ENCODE measurements around the gene FHAD1.

Gene FHAD1

GRCh38 chr1:15283526-15283925 lies 36.5 kb downstream of the FHAD1 start:
- Histone ChIP-seq H3K9ac (ENCODE audit: low read depth, low read length, poor library complexity) (no peak overlapping the region), H3K27me3 (ENCODE audit: control insufficient read depth in 3 of 3, insufficient read depth in 3 of 3, low read depth in 1 of 3, low read length in 3 of 3) (peaks cover 0 to 6% (median 0%) of the 10 kb centered on the region in 3 experiments), H2BK120ac (ENCODE audit: low read depth, low read length) (no peak overlapping the region), H4K8ac (ENCODE audit: low read depth, low read length) (no peak overlapping the region), H3K36me3 (replicated peaks in 1 of 2; ENCODE audit: control insufficient read depth in 2 of 2, insufficient read depth in 2 of 2, low read length in 2 of 2) (no peaks in the 10 kb centered on the region), H3K4me1 (ENCODE audit: control insufficient read depth in 2 of 2, insufficient read depth in 1 of 2, low read depth in 1 of 2, low read length in 2 of 2) (no peaks in the 10 kb centered on the region), H3K9me3 (replicated peaks in 1 of 2; ENCODE audit: control insufficient read depth in 2 of 2, insufficient read depth in 1 of 2, low read depth in 1 of 2, low read length in 2 of 2) (no peaks in the 10 kb centered on the region), H3K27ac (replicated peaks; ENCODE audit: low read length) (no peak overlapping the region), H2BK5ac (ENCODE audit: low read length) (no peak overlapping the region), H2BK12ac (ENCODE audit: low read length) (no peak overlapping the region), H3K23ac (ENCODE audit: low read depth, low read length, poor library complexity) (no peak overlapping the region), H3K79me1 (ENCODE audit: low read depth, low read length) (no peaks in the 10 kb centered on the region), H3K18ac (ENCODE audit: low read length) (no peak overlapping the region), H3K4ac (ENCODE audit: low read length) (no peak overlapping the region), H3K4me2 (ENCODE audit: insufficient read depth, low read length, poor library complexity, severe bottlenecking) (no peak overlapping the region), H2AK5ac (ENCODE audit: low read depth, low read length) (no peak overlapping the region), H2BK15ac (ENCODE audit: low read length) (no peak overlapping the region), H3K4me3 (ENCODE audit: low read length in 2 of 2) (no peak overlapping the region), H3K14ac (ENCODE audit: low read length) (no peak overlapping the region), H4K91ac (ENCODE audit: low read depth, low read length, poor library complexity) (no peak overlapping the region), H2AFZ (ENCODE audit: low read length) (no peak overlapping the region)
- no peak for DNase-seq (ENCODE audit: low spot score)
- WGBS, 2 donors (ENCODE audit: extremely low coverage in 2 of 2, insufficient read length in 2 of 2, insufficient replicate concordance in 1 of 2), result no CpG with 5 or more reads among the region's 2 CpGs

- no peak overlapping the region for H3K9ac ChIP-seq (ENCODE audit: low read depth, low read length, poor library complexity)
- H3K36me3 ChIP-seq (replicated peaks in 1 of 2; ENCODE audit: control insufficient read depth in 2 of 2, insufficient read depth in 2 of 2, low read length in 2 of 2), result no peaks in the 10 kb centered on the region
- H3K4me3 ChIP-seq (ENCODE audit: low read length in 2 of 2), result no peak overlapping the region
- H4K8ac ChIP-seq (ENCODE audit: low read depth, low read length), result no peak overlapping the region
- no peak overlapping the region for H3K27ac ChIP-seq (replicated peaks; ENCODE audit: low read length)
- H3K23ac ChIP-seq (ENCODE audit: low read depth, low read length, poor library complexity), result no peak overlapping the region
- H3K14ac ChIP-seq (ENCODE audit: low read length), result no peak overlapping the region
- DNase-seq (ENCODE audit: low spot score), result no peak
- H3K18ac ChIP-seq (ENCODE audit: low read length), result no peak overlapping the region
- H3K4ac ChIP-seq (ENCODE audit: low read length), result no peak overlapping the region
- no peak overlapping the region for H2AFZ ChIP-seq (ENCODE audit: low read length)
- H2BK120ac ChIP-seq (ENCODE audit: low read depth, low read length), result no peak overlapping the region
- H4K91ac ChIP-seq (ENCODE audit: low read depth, low read length, poor library complexity), result no peak overlapping the region
- H3K4me1 ChIP-seq (ENCODE audit: control insufficient read depth in 2 of 2, insufficient read depth in 1 of 2, low read depth in 1 of 2, low read length in 2 of 2), result no peaks in the 10 kb centered on the region
- H2BK12ac ChIP-seq (ENCODE audit: low read length), result no peak overlapping the region
- H2BK5ac ChIP-seq (ENCODE audit: low read length), result no peak overlapping the region
- no peaks in the 10 kb centered on the region for H3K27me3 ChIP-seq (ENCODE audit: control insufficient read depth in 3 of 3, insufficient read depth in 3 of 3, low read depth in 1 of 3, low read length in 3 of 3)
- H3K9me3 ChIP-seq (replicated peaks in 1 of 2; ENCODE audit: control insufficient read depth in 2 of 2, insufficient read depth in 1 of 2, low read depth in 1 of 2, low read length in 2 of 2), result no peaks in the 10 kb centered on the region
- H3K79me1 ChIP-seq (ENCODE audit: low read depth, low read length), result no peaks in the 10 kb centered on the region
- H2AK5ac ChIP-seq (ENCODE audit: low read depth, low read length), result no peak overlapping the region
- no CpG with 5 or more reads among the region's 4 CpGs for WGBS, 2 donors (ENCODE audit: extremely low coverage in 2 of 2, insufficient read length in 2 of 2, insufficient replicate concordance in 1 of 2)
- H2BK15ac ChIP-seq (ENCODE audit: low read length), result no peak overlapping the region
- H3K4me2 ChIP-seq (ENCODE audit: insufficient read depth, low read length, poor library complexity, severe bottlenecking), result no peak overlapping the region
These were observed 39.4 kb downstream of the FHAD1 start for GRCh38 chr1:15286452-15286851.

GRCh38 chr1:15287035-15287979 lies 40.3 kb downstream of the FHAD1 start:
- Histone ChIP-seq H3K23ac (ENCODE audit: low read depth, low read length, poor library complexity) (no peak overlapping the region), H2BK5ac (ENCODE audit: low read length) (no peak overlapping the region), H3K4me1 (ENCODE audit: control insufficient read depth in 2 of 2, insufficient read depth in 1 of 2, low read depth in 1 of 2, low read length in 2 of 2) (no peaks in the 10 kb centered on the region), H4K8ac (ENCODE audit: low read depth, low read length) (no peak overlapping the region), H3K79me1 (ENCODE audit: low read depth, low read length) (no peaks in the 10 kb centered on the region), H3K18ac (ENCODE audit: low read length) (no peak overlapping the region), H3K14ac (ENCODE audit: low read length) (no peak overlapping the region), H2AK5ac (ENCODE audit: low read depth, low read length) (no peak overlapping the region), H2BK120ac (ENCODE audit: low read depth, low read length) (no peak overlapping the region), H3K9ac (ENCODE audit: low read depth, low read length, poor library complexity) (no peak overlapping the region), H2AFZ (ENCODE audit: low read length) (no peak overlapping the region), H3K4me2 (ENCODE audit: insufficient read depth, low read length, poor library complexity, severe bottlenecking) (no peak overlapping the region), H2BK12ac (ENCODE audit: low read length) (no peak overlapping the region), H3K27ac (replicated peaks; ENCODE audit: low read length) (no peak overlapping the region), H3K9me3 (replicated peaks in 1 of 2; ENCODE audit: control insufficient read depth in 2 of 2, insufficient read depth in 1 of 2, low read depth in 1 of 2, low read length in 2 of 2) (no peaks in the 10 kb centered on the region), H3K4me3 (ENCODE audit: low read length in 2 of 2) (no peak overlapping the region), H3K27me3 (ENCODE audit: control insufficient read depth in 3 of 3, insufficient read depth in 3 of 3, low read depth in 1 of 3, low read length in 3 of 3) (no peaks in the 10 kb centered on the region), H4K91ac (ENCODE audit: low read depth, low read length, poor library complexity) (no peak overlapping the region), H2BK15ac (ENCODE audit: low read length) (no peak overlapping the region), H3K4ac (ENCODE audit: low read length) (no peak overlapping the region), H3K36me3 (replicated peaks in 1 of 2; ENCODE audit: control insufficient read depth in 2 of 2, insufficient read depth in 2 of 2, low read length in 2 of 2) (no peaks in the 10 kb centered on the region)
- no CpG with 5 or more reads among the region's 9 CpGs for WGBS, 2 donors (ENCODE audit: extremely low coverage in 2 of 2, insufficient read length in 2 of 2, insufficient replicate concordance in 1 of 2)
- DNase-seq (ENCODE audit: low spot score), result no peak

- no peaks in the 10 kb centered on the region for H3K79me1 ChIP-seq (ENCODE audit: low read depth, low read length)
- DNase-seq (ENCODE audit: low spot score), result no peak
- H3K27ac ChIP-seq (replicated peaks; ENCODE audit: low read length), result no peak overlapping the region
- no peak overlapping the region for H2AFZ ChIP-seq (ENCODE audit: low read length)
- H3K14ac ChIP-seq (ENCODE audit: low read length), result no peak overlapping the region
- H3K36me3 ChIP-seq (replicated peaks in 1 of 2; ENCODE audit: control insufficient read depth in 2 of 2, insufficient read depth in 2 of 2, low read length in 2 of 2), result no peaks in the 10 kb centered on the region
- no peak overlapping the region for H3K4me2 ChIP-seq (ENCODE audit: insufficient read depth, low read length, poor library complexity, severe bottlenecking)
- no peak overlapping the region for H2BK15ac ChIP-seq (ENCODE audit: low read length)
- no peak overlapping the region for H2BK12ac ChIP-seq (ENCODE audit: low read length)
- no peak overlapping the region for H2AK5ac ChIP-seq (ENCODE audit: low read depth, low read length)
- no peak overlapping the region for H3K9ac ChIP-seq (ENCODE audit: low read depth, low read length, poor library complexity)
- H2BK5ac ChIP-seq (ENCODE audit: low read length), result no peak overlapping the region
- no peak overlapping the region for H3K18ac ChIP-seq (ENCODE audit: low read length)
- H4K91ac ChIP-seq (ENCODE audit: low read depth, low read length, poor library complexity), result no peak overlapping the region
- no peaks in the 10 kb centered on the region for H3K27me3 ChIP-seq (ENCODE audit: control insufficient read depth in 3 of 3, insufficient read depth in 3 of 3, low read depth in 1 of 3, low read length in 3 of 3)
- H4K8ac ChIP-seq (ENCODE audit: low read depth, low read length), result no peak overlapping the region
- no peaks in the 10 kb centered on the region for H3K9me3 ChIP-seq (replicated peaks in 1 of 2; ENCODE audit: control insufficient read depth in 2 of 2, insufficient read depth in 1 of 2, low read depth in 1 of 2, low read length in 2 of 2)
- H3K4ac ChIP-seq (ENCODE audit: low read length), result no peak overlapping the region
- no peak overlapping the region for H3K4me3 ChIP-seq (ENCODE audit: low read length in 2 of 2)
- H3K4me1 ChIP-seq (ENCODE audit: control insufficient read depth in 2 of 2, insufficient read depth in 1 of 2, low read depth in 1 of 2, low read length in 2 of 2), result no peaks in the 10 kb centered on the region
- no CpG with 5 or more reads among the region's 10 CpGs for WGBS, 2 donors (ENCODE audit: extremely low coverage in 2 of 2, insufficient read length in 2 of 2, insufficient replicate concordance in 1 of 2)
- H2BK120ac ChIP-seq (ENCODE audit: low read depth, low read length), result no peak overlapping the region
- no peak overlapping the region for H3K23ac ChIP-seq (ENCODE audit: low read depth, low read length, poor library complexity)
These were observed 41.3 kb downstream of the FHAD1 start for GRCh38 chr1:15288173-15288926.
